ENCODE data around the gene SLC35D2. TPM values are rescaled to one million over a fixed set of nuclear protein-coding genes. Genes with fewer than 3 reads are reported as not detected.
A peak's percentile ranks its signal among the peaks of the same experiment; 100 is the strongest.

Gene SLC35D2
- total and polyA plus RNA-seq, 4 donors = 19.2 to 44.6 (median 27.5) TPM

GRCh38 chr9:96388144-96388543, 4.6 kb upstream of the SLC35D2 start:
- no peaks in the 10 kb centered on the region for H3K27me3 ChIP-seq (ENCODE audit: control insufficient read depth in 4 of 4, insufficient read depth in 4 of 4, low read length in 3 of 4)
- WGBS = 98% methylated on average over 11 of the region's 11 CpGs
- no peak overlapping the region for H3K27ac ChIP-seq (ENCODE audit: low read depth in 1 of 2, low read length in 2 of 2)
- H3K4me1 ChIP-seq (ENCODE audit: control insufficient read depth in 4 of 4, insufficient read depth in 4 of 4, low read length in 3 of 4) = peaks cover 6 to 44% (median 27%) of the 10 kb centered on the region in 4 donors
- DNase-seq (ENCODE audit: low spot score) = no peak
- H3K4me3 ChIP-seq (ENCODE audit: low read depth in 1 of 3, low read length in 3 of 3) = no peak overlapping the region
- TF ChIP-seq FOXA2 (IDR thresholded peaks at IDR 0.05) (no peak), RAD21 (IDR thresholded peaks at IDR 0.05) (no peak), HNF4G (IDR thresholded peaks at IDR 0.05) (no peak), TAF1 (conservative IDR thresholded peaks at IDR 0.05) (no peak), MAX (IDR thresholded peaks at IDR 0.05) (no peak), REST (IDR thresholded peaks at IDR 0.05) (no peak), NR2F2 (IDR thresholded peaks at IDR 0.05) (no peak), ZBTB33 (IDR thresholded peaks at IDR 0.05) (no peak), YY1 (IDR thresholded peaks at IDR 0.05) (no peak)
- H3K36me3 ChIP-seq (ENCODE audit: control insufficient read depth in 4 of 4, insufficient read depth in 3 of 4, low read depth in 1 of 4, low read length in 3 of 4) = no peaks in the 10 kb centered on the region
- no peaks in the 10 kb centered on the region for H3K9me3 ChIP-seq (ENCODE audit: control insufficient read depth in 4 of 4, low read length in 3 of 4)
- H3K9ac ChIP-seq (ENCODE audit: low read depth in 1 of 2, low read length in 2 of 2) = no peak overlapping the region

GRCh38 chr9:96386157-96386556, 2.6 kb upstream of the SLC35D2 start:
- H3K9me3 ChIP-seq (ENCODE audit: control insufficient read depth in 4 of 4, low read length in 3 of 4) = no peaks in the 10 kb centered on the region
- H3K9ac ChIP-seq (ENCODE audit: low read depth in 1 of 2, low read length in 2 of 2) = no peak overlapping the region
- H3K4me1 ChIP-seq (ENCODE audit: control insufficient read depth in 4 of 4, insufficient read depth in 4 of 4, low read length in 3 of 4) = peaks cover 8 to 50% (median 33%) of the 10 kb centered on the region in 4 donors
- H3K27me3 ChIP-seq (ENCODE audit: control insufficient read depth in 4 of 4, insufficient read depth in 4 of 4, low read length in 3 of 4) = no peaks in the 10 kb centered on the region
- no peak for DNase-seq (ENCODE audit: low spot score)
- TF ChIP-seq YY1 (IDR thresholded peaks at IDR 0.05) = no peak
- no peak for TF ChIP-seq FOXA1 (IDR thresholded peaks at IDR 0.05)
- peak; percentile 79 to 81 for TF ChIP-seq HNF4A (conservative IDR thresholded peaks at IDR 0.05)
- TF ChIP-seq CTCF (IDR thresholded peaks at IDR 0.05; ENCODE audit: low read depth, low read length, missing input control) = no peak
- no peak for TF ChIP-seq NR2F2 (IDR thresholded peaks at IDR 0.05)
- TF ChIP-seq ZBTB33 (IDR thresholded peaks at IDR 0.05) = no peak
- no peak for TF ChIP-seq MAX (IDR thresholded peaks at IDR 0.05)
- no peak for TF ChIP-seq EGR1 (IDR thresholded peaks at IDR 0.05; ENCODE audit: low read depth in 2 of 2)
- peak; percentile 32 for TF ChIP-seq SP1 (IDR thresholded peaks at IDR 0.05)
- peak; percentile 33 for TF ChIP-seq HNF4G (IDR thresholded peaks at IDR 0.05)
- no peak for TF ChIP-seq REST (IDR thresholded peaks at IDR 0.05)
- TF ChIP-seq ATF3 (IDR thresholded peaks at IDR 0.05) = no peak
- no peak for TF ChIP-seq RAD21 (IDR thresholded peaks at IDR 0.05)
- no peak for TF ChIP-seq FOXA2 (IDR thresholded peaks at IDR 0.05)
- TF ChIP-seq TAF1 (conservative IDR thresholded peaks at IDR 0.05) = no peak
- TF ChIP-seq JUND (IDR thresholded peaks at IDR 0.05) = no peak
- TF ChIP-seq RXRA (IDR thresholded peaks at IDR 0.05) = peak; percentile 23 to 37
- TF ChIP-seq GABPA (IDR thresholded peaks at IDR 0.05 in 1 of 2, conservative IDR thresholded peaks at IDR 0.05 in 1 of 2) = no peak
- no peak overlapping the region for H3K27ac ChIP-seq (ENCODE audit: low read depth in 1 of 2, low read length in 2 of 2)
- H3K36me3 ChIP-seq (ENCODE audit: control insufficient read depth in 4 of 4, insufficient read depth in 3 of 4, low read depth in 1 of 4, low read length in 3 of 4) = no peaks in the 10 kb centered on the region
- H3K4me3 ChIP-seq (ENCODE audit: low read depth in 1 of 3, low read length in 3 of 3) = no peak overlapping the region
